DMS53 (cell line): ENCODE measurements around the gene DAD1.
"Not testable (repeated sequence)": the region's sequence is repeated elsewhere in the genome, so short reads cannot be mapped to it uniquely, and the experiment has no call there.

Source experiments
- DNase-seq: peaks from one replicate; lab custom pipeline; 2025; lab: John Stamatoyannopoulos, UW

Gene DAD1

GRCh38 chr14:22567437-22567836 lies 21.6 kb downstream of the DAD1 start:
- peak; percentile 45 for DNase-seq

- no peak for DNase-seq
Measured at GRCh38 chr14:22566845-22567244, 22.2 kb downstream of the DAD1 start.

DNA sequence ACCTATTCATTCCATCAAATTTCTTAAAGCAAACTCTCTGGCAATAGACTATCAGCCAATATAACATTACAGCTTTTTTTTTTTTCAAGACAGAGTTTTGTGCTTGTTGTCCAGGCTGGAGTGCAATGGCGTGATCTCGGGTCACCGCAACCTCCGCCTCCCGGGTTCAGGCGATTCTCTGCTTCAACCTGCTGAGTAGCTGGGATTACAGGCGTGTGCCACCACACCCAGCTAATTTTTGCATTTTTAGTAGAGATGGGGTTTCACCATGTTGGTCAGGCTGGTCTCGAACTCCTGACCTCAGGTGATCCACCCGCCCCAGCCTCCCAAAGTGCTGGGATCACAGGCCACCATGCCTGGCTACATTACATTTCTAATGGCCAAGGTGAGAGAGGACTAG lies 22.8 kb downstream of the DAD1 start:
- DNase-seq: not testable (repeated sequence)

GRCh38 chr14:22565391-22565945 lies 23.6 kb downstream of the DAD1 start:
- no peak for DNase-seq

GRCh38 chr14:22564463-22564862 lies 24.6 kb downstream of the DAD1 start:
- DNase-seq: peak; percentile 10

- no peak for DNase-seq
Measured at GRCh38 chr14:22563987-22564386, 25.0 kb downstream of the DAD1 start.

GRCh38 chr14:22561661-22562579 lies 27.1 kb downstream of the DAD1 start:
- DNase-seq: peak; percentile 36

GRCh38 chr14:22561366-22561660 lies 27.7 kb downstream of the DAD1 start:
- DNase-seq: no peak

DNA sequence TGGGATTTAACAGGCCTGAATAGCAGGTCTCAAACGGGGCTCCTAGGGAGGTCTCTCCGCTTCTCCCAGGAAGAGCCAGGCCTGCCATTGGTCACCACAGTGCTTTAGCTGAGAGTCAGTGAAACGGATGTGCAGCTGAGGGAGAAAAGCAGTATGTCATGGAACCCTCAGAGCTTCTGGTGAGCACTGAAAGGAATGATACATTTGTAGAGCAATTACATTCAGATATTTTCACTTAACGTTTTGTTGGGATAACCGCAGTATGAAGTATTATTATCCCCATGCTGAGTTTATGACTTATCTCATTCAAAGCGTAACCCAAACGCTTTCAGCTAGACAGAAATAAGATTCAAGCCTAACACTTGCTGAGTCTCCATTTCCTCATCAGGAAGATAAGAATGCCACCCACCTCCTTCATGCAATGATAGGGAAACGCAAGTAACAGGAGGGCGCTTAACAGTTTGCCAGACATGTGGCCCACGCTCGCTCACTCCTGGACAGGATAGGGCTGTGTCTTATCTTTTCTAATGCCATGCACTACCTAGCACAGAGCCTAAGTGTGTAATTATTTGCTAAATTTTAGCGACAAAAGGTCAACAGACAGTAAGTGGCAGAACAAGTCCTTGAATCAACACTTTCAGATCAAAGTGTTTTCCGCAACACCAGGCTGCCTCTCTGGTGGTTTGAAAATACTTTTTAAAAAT lies 28.2 kb downstream of the DAD1 start:
- peak; percentile 91 for DNase-seq

DNA sequence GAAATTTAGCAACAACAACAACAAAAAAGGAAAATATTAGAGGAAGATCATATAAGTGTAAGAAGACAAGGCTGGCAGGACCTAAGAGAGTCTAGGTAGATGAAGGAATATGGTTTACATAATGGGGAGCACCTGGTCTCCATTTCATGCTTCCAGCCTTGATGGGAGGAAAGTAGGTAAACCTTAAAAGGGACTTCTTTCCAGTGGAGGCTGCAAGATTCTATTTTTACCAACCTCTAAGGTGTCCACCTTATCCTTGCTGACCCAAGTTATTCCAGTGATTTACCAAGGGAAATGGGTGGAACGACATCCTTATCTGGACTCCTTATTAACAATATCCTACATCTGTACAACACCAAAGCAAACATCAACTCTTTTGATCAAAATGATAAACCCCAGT lies 30.0 kb downstream of the DAD1 start:
- DNase-seq: no peak

DNA sequence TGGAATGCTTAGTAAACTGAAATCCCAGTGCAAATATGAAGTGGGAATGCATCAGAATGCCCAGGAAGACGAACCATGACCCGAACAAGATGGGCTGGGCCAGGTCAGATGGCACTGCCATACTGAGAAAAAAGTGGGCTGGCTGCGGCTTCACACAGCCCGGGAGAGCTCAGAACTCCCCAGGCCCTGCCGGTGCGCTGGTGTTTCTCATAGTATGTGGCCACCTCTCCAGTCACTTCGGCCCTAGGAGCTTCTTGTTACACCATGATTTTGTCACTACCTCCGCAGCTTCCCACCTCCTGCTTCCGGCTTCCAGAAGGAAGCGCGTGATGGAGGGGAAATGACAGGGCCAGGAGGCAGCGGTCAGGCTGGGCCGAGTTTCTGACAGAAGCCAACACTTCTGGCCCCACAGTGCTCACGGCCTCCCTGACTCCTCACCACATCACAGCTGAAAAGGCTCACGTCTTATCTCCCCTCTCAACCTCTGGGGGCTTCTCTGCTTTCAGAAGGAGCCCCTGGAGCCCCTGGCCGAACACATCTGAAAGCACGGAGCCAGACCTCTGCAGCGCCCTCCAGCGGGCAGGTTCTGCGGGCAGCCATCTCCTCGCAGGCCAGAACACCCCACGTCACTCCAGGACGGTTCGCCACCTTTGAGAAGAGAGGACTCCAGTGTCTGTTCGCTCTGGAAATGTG lies 30.7 kb downstream of the DAD1 start:
- no peak for DNase-seq

GRCh38 chr14:22557846-22558220 lies 31.2 kb downstream of the DAD1 start:
- no peak for DNase-seq

DNA sequence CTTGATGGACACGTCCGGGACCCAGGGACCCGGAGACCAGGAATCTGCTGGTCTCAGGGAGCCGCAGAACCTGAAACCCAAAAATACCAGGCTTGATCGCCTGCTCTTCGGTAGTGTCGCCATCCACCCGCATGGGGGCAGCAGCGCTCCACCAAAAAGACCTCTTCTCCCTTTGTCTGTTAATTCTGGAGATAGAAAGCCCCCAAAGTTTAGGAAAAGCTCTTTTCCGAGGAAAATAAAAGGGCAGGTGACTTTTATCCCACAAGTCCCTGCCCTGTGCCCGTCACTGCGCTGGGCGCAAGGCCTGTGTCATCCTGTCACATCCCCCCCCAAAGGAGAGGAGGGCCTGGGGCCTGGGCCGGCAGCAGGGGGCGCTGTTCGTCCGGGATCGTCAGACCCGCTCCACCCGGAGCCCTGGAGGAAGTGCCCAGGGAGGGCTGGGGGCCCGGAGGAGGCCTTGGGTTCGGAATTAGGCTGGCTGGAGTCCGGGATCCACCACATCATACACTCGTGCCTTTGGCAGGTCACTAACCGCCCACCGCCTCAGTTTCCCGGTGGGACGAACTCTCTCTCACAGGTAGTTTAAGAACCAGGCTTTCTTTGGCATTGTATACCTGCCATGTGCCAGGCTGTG lies 31.9 kb downstream of the DAD1 start:
- peak; percentile 81 for DNase-seq

GRCh38 chr14:22556021-22556989 lies 32.7 kb downstream of the DAD1 start:
- peak; percentile 9 for DNase-seq

DNA sequence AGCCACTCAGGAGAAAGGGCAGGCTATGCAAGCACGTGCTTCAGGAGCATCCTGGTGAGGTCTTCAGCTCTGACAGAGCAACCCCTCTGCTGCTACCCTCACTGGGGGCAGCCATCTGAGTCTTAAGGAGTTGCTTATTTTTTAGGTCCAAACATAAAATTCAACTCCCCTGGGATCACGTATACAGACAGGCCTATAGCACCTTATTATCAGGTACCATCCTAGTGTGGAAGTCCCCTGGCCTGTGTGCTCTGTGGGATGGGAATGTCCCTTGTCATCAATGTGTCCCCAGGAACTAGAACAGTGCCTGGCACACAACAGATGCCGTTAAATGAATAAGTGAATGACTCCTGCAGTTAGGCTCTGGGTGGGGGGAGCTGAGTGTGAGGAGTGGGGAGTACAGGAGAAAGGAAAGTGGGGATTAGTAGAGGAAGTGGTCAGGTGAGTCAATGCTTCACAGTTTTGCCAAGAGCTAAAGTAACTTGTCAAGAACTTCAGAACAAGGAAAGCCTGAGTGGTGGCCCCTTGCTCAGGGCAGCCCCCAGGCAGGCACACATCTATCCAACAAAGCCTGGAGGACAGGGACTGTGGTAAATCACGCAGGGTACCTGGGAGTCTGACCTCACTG lies 33.5 kb downstream of the DAD1 start:
- no peak for DNase-seq

- DNase-seq: no peak
Measured at GRCh38 chr14:22554498-22555383, 34.3 kb downstream of the DAD1 start.

GRCh38 chr14:22553861-22554497 lies 35.0 kb downstream of the DAD1 start:
- not testable (repeated sequence) for DNase-seq

DNA sequence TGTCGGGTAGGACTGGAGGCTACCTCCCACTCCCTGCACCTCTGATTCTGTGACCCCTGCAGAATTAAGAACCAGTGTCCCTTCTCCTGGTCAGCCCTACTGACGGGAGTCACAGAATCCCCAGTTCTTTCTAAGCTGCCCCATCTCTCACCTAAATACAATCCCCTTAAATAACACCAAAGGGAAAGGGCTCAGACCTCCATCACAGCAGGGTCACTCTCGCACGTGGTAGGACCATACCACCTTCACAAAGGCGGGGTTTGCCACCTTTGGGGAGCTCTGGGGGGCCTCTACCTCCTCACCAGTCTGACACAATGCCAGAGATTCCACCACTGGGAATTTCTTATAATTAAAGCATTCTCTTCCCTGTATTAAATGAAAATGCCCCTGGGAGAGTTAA lies 35.6 kb downstream of the DAD1 start:
- DNase-seq: no peak

GRCh38 chr14:22552827-22553076 lies 36.3 kb downstream of the DAD1 start:
- no peak for DNase-seq
